ENCODE results near the gene TCAF2.
"Not testable (repeated sequence)": the region's sequence is repeated elsewhere in the genome, so short reads cannot be mapped to it uniquely, and the experiment has no call there.

DNA sequence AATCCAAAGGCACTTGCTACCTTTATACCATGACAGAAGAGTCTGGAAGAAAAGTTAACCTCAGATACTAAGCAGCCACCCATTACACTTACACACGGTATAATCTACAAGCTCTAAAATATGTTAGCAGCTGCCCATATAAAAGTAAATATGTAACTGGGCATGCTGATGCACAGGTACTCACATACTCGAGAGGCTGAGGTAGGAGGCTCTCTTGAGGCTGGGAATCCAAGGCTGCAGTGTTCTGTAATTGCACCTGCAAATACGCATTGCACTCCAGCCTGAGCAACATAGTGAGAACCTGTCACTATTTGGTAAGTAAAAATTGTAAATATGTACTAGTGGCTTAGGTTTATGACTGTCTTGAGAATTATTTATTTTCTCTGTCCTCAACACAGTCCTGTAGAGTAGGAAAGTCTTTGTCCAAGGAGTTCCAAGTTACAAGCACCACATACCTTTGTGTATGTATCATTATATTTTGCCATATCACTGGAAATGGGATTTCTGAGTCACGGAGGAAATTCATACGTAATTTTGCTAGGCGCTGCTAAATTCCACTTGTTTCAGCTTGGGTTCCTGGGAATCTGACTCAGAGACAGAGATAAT lies 12.3 kb downstream of the TCAF2 start:
- TF ChIP-seq ZBED1 (IDR thresholded peaks at IDR 0.05; ENCODE audit: borderline replicate concordance); POLR2A (IDR thresholded peaks at IDR 0.05; ENCODE audit: low read depth, low read length); SMC3 (IDR thresholded peaks at IDR 0.05; ENCODE audit: borderline replicate concordance, low read length); NFIC (IDR thresholded peaks at IDR 0.05; ENCODE audit: low read depth, low read length); ETV6 (conservative IDR thresholded peaks at IDR 0.05 in 1 of 2, IDR thresholded peaks at IDR 0.05 in 1 of 2; ENCODE audit: borderline replicate concordance in 1 of 2, low read depth in 1 of 2): not testable (repeated sequence)
- TF ChIP-seq, protein P1, sequence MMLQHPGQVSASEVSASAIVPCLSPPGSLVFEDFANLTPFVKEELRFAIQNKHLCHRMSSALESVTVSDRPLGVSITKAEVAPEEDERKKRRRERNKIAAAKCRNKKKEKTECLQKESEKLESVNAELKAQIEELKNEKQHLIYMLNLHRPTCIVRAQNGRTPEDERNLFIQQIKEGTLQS (IDR thresholded peaks at IDR 0.05; ENCODE audit: borderline replicate concordance, extremely low read depth, low read depth, low read length), result not testable (repeated sequence)

Data from GM12878 (cell line).